ENCODE measurements around the gene CRYGB.

CRYGB gene

GRCh38 chr2:208163489-208163888 lies 17.5 kb upstream of the CRYGB start, which contains the start of gene CRYGA:
TSS of gene CRYGA (minus strand) at chr2:208163589. CDS start at chr2:208163556, 33 bp downstream.
- Histone ChIP-seq H3K36me3 (replicated peaks; ENCODE audit: low read depth, low read length) (no peaks in the 10 kb centered on the region), H3K27ac (ENCODE audit: low read length) (no peak within 1 kb of the TSS), H3K4me2 (ENCODE audit: low read length) (no peak within 1 kb of the TSS), H3K9me3 (ENCODE audit: insufficient read depth, low read length) (no peaks in the 10 kb centered on the region), H2AFZ (ENCODE audit: low read depth, low read length) (no peak within 1 kb of the TSS), H4K20me1 (ENCODE audit: insufficient read depth, low read length) (no peaks in the 10 kb centered on the region), H3K27me3 (ENCODE audit: low read depth, low read length) (peaks cover 13% of the 10 kb centered on the region), H3K4me3 (ENCODE audit: low read length) (no peak within 1 kb of the TSS), H3K79me2 (ENCODE audit: low read length) (no peaks in the 10 kb centered on the region), H3K4me1 (ENCODE audit: low read length) (no peaks in the 10 kb centered on the region), H3K9ac (ENCODE audit: low read length) (no peak within 1 kb of the TSS)
- TF ChIP-seq EZH2phosphoT487 (IDR thresholded peaks at IDR 0.05; ENCODE audit: low read depth) (no peak), CTCF (IDR thresholded peaks at IDR 0.05; ENCODE audit: low read depth, low read length) (no peak)

GRCh38 chr2:208156439-208156838 lies 10.5 kb upstream of the CRYGB start:
- no peaks in the 10 kb centered on the region for H3K27me3 ChIP-seq (ENCODE audit: low read depth, low read length)
- H3K36me3 ChIP-seq (replicated peaks; ENCODE audit: low read depth, low read length) = no peaks in the 10 kb centered on the region
- no peak overlapping the region for H3K9ac ChIP-seq (ENCODE audit: low read length)
- no peak overlapping the region for H2AFZ ChIP-seq (ENCODE audit: low read depth, low read length)
- H3K4me1 ChIP-seq (ENCODE audit: low read length) = no peaks in the 10 kb centered on the region
- H3K4me3 ChIP-seq (ENCODE audit: low read length) = no peak overlapping the region
- H3K79me2 ChIP-seq (ENCODE audit: low read length) = no peaks in the 10 kb centered on the region
- no peak overlapping the region for H3K4me2 ChIP-seq (ENCODE audit: low read length)
- TF ChIP-seq EZH2phosphoT487 (IDR thresholded peaks at IDR 0.05; ENCODE audit: low read depth) (no peak), CTCF (IDR thresholded peaks at IDR 0.05; ENCODE audit: low read depth, low read length) (no peak)
- no peaks in the 10 kb centered on the region for H4K20me1 ChIP-seq (ENCODE audit: insufficient read depth, low read length)
- H3K9me3 ChIP-seq (ENCODE audit: insufficient read depth, low read length) = peaks cover 2% of the 10 kb centered on the region; the same call in 1 of the 2 replicates
- no peak overlapping the region for H3K27ac ChIP-seq (ENCODE audit: low read length)

DNA sequence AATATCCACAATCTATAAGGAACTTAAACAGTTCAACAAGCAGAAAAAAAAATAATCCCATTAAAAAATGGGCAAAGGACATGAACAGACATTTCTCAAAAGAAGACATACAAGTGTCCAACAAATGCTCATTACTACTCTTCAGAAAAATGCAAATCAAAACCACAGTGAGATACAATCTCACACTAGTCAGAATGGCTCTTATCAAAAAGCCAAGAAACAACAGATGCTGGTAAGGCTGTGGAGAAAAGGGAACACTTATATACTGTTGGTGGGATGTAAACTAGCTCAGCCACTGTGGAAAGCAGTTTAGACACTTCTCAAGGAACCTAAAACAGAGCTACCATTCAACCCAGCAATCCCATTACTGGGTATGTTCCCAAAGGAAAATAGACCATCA lies 7.2 kb upstream of the CRYGB start:
- H3K9ac ChIP-seq (ENCODE audit: low read length) = no peak overlapping the region
- no peak overlapping the region for H3K4me2 ChIP-seq (ENCODE audit: low read length)
- H3K36me3 ChIP-seq (replicated peaks; ENCODE audit: low read depth, low read length) = no peaks in the 10 kb centered on the region
- no peaks in the 10 kb centered on the region for H3K4me1 ChIP-seq (ENCODE audit: low read length)
- H3K4me3 ChIP-seq (ENCODE audit: low read length) = no peak overlapping the region
- no peaks in the 10 kb centered on the region for H3K27me3 ChIP-seq (ENCODE audit: low read depth, low read length)
- no peak overlapping the region for H2AFZ ChIP-seq (ENCODE audit: low read depth, low read length)
- H3K9me3 ChIP-seq (ENCODE audit: insufficient read depth, low read length) = peaks cover 3% of the 10 kb centered on the region; the same call in 1 of the 2 replicates
- no peaks in the 10 kb centered on the region for H3K79me2 ChIP-seq (ENCODE audit: low read length)
- H3K27ac ChIP-seq (ENCODE audit: low read length) = no peak overlapping the region
- no peak for TF ChIP-seq EZH2phosphoT487 (IDR thresholded peaks at IDR 0.05; ENCODE audit: low read depth)
- TF ChIP-seq CTCF (IDR thresholded peaks at IDR 0.05; ENCODE audit: low read depth, low read length) = no peak
- H4K20me1 ChIP-seq (ENCODE audit: insufficient read depth, low read length) = no peaks in the 10 kb centered on the region

DNA sequence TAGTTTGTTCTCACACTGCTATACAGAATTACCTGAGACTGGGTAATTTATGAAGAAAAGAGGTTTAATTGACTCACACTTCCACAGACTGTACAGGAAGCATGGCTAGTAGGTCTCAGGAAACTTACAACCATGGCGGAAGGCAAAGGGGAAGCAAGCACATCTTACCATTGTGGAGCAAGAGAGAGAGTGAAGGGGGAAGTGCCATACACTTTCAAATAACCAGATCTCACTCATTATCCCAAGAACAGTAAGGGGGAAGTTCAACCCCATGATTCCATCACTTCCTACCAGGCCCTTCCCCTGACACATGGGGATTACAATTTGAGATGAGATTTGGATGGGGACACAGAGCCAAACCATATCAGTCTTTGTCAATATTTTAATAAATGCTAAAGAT lies 5.0 kb upstream of the CRYGB start:
- no peak overlapping the region for H3K27ac ChIP-seq (ENCODE audit: low read length)
- no peaks in the 10 kb centered on the region for H3K4me1 ChIP-seq (ENCODE audit: low read length)
- no peak overlapping the region for H3K4me3 ChIP-seq (ENCODE audit: low read length)
- no peaks in the 10 kb centered on the region for H3K36me3 ChIP-seq (replicated peaks; ENCODE audit: low read depth, low read length)
- no peak overlapping the region for H3K4me2 ChIP-seq (ENCODE audit: low read length)
- no peak overlapping the region for H2AFZ ChIP-seq (ENCODE audit: low read depth, low read length)
- no peaks in the 10 kb centered on the region for H3K27me3 ChIP-seq (ENCODE audit: low read depth, low read length)
- no peak for TF ChIP-seq CTCF (IDR thresholded peaks at IDR 0.05; ENCODE audit: low read depth, low read length)
- peaks cover 3% of the 10 kb centered on the region; the same call in 1 of the 2 replicates for H3K9me3 ChIP-seq (ENCODE audit: insufficient read depth, low read length)
- H3K79me2 ChIP-seq (ENCODE audit: low read length) = no peaks in the 10 kb centered on the region
- H3K9ac ChIP-seq (ENCODE audit: low read length) = no peak overlapping the region
- no peaks in the 10 kb centered on the region for H4K20me1 ChIP-seq (ENCODE audit: insufficient read depth, low read length)

Data from OCI-LY3 (cell line).